HS-5 (cell line): ENCODE data around the gene TARDBP.
"Not testable (repeated sequence)": the region's sequence is repeated elsewhere in the genome, so short reads cannot be mapped to it uniquely, and the experiment has no call there.

Experiments used
- DNase-seq: peaks from one replicate; pipeline ENCODE4 v3.0.0-alpha.2; 2012; ENCODE audit warnings: low read depth

TARDBP gene

DNA sequence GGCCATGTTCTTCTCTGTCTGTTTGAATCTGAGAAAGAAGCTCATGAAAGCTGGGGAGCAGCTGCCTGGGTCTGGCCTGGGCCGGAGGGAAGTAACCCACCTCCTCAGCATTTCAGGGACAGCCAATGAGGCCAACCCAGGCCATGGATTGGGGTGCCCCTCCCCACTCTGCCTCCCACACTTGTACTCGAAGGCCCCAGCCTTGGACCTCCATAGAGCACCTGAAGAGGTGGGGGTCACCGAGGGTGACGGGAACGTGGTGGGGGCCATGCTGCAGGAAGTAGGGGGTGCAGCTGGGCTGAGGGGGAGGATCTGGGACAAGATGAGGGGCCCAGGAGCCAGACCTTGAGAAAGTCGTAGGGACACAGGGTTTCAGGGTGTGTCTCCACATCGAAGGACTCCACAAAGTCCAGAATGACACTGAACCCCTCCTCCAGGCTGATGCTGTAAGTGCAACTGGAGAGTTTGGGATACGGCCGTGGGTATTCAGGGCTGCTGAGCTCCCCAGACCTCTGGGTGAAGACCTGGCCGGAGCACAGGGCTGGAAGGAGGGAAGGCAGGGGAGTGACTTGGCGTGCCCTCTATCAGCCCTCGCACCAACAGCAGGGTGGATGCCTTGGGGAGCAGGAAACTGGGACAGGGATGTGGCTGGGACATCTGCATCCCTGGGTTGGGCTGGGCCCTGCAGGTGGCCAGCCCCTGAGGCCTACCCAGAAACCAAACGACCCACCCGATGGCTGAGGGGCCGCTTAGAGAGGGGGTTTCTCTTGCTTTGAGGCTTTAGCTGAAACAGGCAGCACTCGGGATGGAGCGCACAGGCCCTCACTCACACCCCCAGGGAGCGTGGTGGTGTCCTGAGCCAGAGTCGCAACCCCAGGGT is 30.8 kb downstream of the TARDBP start:
- no peak for DNase-seq

DNA sequence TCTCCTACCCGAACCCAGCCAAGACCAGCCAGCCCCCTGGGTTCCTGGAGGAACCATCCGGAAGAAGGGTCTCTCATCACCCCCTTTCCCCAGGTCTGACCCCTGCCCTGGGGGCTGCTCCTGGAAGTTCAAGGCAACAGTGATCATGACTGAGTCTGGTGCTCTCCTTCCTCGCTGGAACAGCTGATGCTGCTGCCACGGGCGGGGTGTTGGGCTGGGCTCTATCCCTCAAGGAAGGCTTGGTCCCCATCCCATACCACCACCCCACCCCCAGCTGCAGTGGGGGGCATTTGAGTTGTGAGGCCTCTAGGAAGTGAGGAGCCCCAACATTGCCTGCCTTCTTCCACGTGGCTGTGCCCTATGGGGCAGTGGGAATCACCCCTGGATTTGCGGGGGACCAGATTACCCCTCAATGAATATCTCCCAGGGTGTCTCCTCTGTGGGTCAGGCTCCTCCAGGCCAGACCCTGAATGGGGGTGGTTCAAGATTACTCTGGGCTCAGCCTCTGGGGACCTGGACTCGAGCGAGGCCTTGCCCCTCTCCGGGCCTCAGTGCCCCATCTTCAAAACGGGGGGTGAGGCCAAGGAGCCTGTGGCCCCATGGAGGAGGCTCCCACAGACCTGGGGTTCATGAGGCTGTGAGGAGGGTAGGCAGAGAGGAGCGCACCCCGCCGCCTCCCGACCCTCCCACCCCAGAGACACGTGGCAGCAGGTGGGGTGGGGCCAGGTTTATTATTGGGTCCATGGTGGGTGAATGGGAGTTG is 31.8 kb downstream of the TARDBP start:
- DNase-seq, result no peak

GRCh38 chr1:11044849-11045427 is 32.5 kb downstream of the TARDBP start:
- DNase-seq, result no peak

DNA sequence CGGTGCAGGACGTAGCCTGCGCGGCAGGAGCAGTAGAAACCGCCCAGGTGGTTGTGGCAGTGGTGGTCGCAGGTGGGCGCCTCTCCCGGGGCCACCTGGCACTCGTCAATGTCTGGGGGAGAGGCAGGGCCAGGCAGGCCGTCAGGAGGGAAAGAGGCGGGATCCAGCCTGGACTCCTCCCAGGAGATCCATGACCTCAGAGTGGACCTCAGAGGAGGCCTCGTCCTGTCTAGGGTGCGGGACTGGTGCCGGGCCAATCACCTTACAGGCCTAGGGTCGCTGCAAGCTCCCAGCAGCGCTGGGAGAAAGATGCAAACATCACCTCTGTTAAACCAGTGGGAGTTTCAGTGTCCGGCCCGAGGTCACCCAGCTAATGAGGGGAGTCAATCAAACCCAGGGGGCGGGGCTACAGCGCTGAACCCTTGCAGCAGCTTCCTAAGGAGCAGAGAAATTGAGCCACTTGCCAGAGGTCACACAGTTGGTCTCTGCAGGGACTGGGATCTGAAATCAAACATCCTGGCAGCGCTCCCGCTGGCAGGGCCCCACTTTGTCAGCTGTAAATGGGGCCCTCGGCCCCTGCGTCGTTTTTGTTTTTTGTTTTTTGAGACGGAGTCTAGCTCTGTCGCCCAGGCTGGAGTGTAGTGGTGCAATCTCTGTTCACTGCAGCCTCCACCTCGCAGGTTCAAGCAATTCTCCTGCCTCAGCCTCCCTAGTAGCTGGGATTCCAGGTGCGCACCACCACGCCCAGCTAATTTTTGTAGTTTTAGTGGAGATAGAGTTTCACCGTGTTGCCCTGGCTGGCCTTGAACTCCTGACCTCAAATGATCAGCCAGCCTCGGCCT is 33.2 kb downstream of the TARDBP start:
- DNase-seq, result no peak

DNA sequence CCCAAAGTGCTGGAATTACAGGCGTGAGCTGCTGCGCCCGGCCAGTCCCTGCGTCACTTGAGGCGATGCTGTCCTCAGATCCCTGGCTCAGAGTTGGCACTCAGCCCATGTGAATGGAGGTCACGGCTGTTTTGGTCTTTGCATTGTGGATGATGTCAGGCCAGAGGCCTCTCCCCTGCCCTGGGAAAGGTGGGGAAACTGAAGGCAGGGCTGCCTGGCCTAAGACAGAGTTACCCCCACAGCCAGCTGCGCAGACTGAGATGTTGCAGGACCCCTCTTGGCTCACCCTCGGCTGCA is 33.8 kb downstream of the TARDBP start:
- DNase-seq, result no peak

DNA sequence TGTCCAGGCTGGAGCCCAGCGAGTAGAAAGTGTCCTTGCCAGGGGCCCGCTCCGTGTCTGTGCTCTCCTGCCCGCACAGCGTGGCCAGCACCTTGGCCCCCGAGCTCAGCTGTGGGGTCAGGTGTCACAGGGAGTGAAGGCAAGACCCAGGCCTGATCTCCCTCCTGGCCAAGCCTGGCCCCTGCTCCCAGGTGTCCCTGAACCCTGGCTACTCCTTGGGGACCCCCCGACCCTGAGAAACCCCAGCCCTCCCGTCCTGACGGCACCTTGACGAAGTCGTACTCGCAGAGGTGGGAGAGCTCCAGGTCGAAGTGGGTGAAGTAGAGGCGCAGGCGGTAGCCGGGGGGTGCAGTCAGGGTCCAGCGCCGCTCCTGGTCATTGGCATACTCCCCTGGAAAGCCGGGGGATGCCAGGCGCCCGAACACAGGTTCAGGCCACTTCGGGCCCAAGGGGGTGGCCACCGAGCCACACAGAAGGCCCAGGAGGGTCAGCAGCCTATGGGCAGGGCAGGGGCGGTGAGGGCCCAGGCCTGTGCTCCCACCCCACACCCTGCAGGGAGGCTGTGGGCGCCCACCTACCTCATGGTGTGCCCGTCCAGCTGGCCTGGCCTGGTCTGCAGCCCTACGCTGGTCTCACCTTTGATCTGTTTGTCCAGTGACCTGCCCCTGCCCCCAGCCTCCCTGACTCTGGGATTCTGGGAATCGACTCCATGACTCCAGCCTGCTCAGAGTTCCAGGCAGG is 34.3 kb downstream of the TARDBP start, which contains the start of gene MASP2:
MASP2 (minus strand) TSS at position 615 of the 741 bp plus-strand sequence; CDS start at position 583, 32 bp downstream.
- no peak for DNase-seq

- not testable (repeated sequence) for DNase-seq
These were observed 38.7 kb downstream of the TARDBP start for GRCh38 chr1:11051121-11051520.

- DNase-seq, result no peak
These were observed 39.5 kb downstream of the TARDBP start for GRCh38 chr1:11051781-11052511.

- DNase-seq, result no peak
These were observed 40.6 kb downstream of the TARDBP start for GRCh38 chr1:11052839-11053757.

DNA sequence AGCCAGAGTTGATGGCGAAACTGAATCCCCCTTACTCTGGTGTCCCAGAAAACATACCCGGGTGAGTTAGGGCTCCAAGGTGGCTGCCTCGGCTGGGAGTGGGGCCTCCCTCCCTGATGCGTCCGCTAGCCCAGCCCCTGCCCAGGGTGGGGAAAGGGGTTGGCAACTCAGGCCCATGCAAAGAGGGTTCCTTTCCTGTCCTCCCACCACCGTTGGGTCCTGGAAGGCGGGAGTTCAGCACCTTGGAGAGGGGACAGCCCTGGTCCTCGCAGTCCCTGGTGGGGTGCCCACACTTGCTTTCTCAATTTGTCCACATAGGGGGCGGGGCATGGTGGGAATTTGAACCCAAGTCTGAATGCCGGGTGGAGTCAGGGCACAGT is 41.3 kb downstream of the TARDBP start:
- no peak for DNase-seq

- DNase-seq, result no peak
These were observed 41.7 kb downstream of the TARDBP start for GRCh38 chr1:11054181-11054580.

DNA sequence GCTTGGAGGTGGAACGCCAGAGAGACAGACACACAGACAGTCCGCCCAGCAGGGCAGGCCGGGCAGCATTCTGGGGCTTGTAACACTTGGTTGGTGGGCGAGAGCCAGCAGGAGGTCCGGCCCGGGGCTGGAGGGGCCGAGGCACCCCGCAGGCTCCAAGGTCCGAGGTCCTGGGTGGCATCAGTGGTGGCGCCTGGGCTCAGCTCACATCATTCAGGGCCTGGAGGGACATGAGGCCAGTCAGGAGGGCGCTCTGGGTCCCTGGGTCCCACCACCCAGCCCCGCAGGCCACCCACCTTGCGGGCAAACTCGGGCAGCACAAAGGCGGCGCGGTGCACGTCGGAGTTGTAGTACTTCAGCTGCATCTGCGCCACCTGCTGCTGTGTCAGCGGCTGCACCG is 42.2 kb downstream of the TARDBP start:
- DNase-seq, result no peak

GRCh38 chr1:11055676-11056075 is 43.2 kb downstream of the TARDBP start:
- no peak for DNase-seq

DNA sequence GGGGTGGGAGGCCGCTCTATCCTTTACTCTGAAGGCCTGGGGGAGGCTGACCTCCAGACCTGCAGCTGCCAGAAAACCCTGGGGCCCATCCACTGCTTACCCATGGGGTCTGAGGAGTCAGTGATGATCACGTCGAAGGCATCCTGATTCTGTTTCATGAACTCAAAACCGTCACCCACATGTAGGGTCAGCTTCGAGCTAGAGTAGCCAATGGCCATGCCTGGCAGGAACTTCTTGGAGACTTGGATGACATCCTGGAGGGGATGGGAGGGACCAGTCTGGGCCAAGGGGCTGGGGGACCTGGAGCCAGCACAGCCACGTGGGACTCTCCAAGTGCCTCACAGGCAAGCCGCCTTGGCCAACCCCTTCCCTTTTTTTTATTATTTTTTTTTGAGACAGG is 44.0 kb downstream of the TARDBP start:
- DNase-seq, result no peak

GRCh38 chr1:11057477-11057876 is 45.0 kb downstream of the TARDBP start:
- DNase-seq, result no peak

DNA sequence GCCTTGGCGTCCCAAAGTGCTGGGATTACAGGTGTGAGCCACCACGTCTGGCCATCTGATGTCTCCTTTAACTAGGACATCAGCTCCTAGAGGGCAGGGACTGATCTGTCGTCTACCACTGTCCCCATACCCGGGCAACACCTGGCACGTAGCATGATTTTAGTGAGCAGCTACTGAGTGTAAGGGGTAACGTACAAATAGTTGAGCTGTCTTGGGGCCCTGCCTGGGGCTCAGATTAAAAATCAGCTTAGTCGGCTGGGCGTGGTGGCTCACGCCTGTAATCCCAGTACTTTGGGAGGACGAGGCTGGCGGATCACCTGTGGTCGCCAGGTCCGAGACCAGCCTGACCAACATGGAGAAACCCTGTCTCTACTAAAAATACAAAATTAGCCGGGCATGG is 45.6 kb downstream of the TARDBP start:
- no peak for DNase-seq

GRCh38 chr1:11058595-11059154 is 46.2 kb downstream of the TARDBP start:
- DNase-seq, result no peak

DNA sequence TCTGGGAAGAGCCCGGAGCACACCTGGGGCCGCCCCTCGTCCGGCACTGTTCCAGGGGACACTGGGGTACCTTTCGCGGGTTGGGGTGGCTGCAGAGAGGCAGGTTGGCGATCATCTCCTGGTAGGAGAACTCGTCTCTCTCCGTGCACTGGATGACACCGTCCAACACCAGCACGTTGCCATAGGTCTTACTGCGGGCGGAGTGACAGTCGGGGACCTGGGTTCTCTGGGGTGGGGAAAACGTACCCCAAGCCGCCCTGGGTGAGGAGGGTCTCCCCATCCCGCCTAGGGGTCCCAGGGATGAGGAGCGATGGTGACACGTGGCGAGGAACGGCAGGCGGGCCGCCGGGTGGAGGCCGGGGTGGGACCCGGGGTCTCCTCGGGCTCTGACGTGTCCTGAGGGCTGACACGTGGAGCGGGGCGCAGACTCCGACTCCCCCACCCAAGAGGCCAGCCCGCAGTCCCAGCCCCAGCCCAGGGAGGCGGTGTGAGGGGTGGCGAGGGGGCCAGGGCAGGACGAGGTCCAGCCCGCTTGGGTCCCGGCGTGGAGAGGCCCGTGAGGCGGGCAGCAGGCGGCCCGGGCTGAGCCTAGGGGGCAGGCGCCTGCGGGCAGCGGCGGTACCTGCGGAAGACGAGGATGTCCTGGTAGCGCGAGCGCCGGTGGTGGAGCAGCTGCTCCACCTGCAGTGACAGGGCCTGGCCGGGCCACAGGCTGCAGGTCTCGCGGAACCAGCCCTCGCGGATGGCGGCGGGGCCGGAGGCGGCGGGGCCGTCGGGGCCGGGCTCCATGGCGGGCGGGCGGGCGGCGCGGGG is 46.9 kb downstream of the TARDBP start:
- DNase-seq, result no peak
